Activated CD8-positive, alpha-beta memory T cell treated with anti-CD3 and anti-CD28 coated beads for 4 hours (primary cell): ENCODE measurements around the gene GPR87.

Experiments
- DNase-seq, 2 donors: peaks; one replicate each; pipeline ENCODE4 v3.0.0-alpha.2; 2020; ENCODE audit warnings: low read depth in 2 of 2

GPR87 gene

GRCh38 chr3:151316267-151316991, at the start of gene GPR87:
Gene GPR87 (minus strand): TSS chr3:151316820. CDS start chr3:151300100, 16,720 bp downstream.
- no peak for DNase-seq

GRCh38 chr3:151362751-151363174, 46.1 kb upstream of the GPR87 start:
- DNase-seq, result no peak

GRCh38 chr3:151357463-151357850, 40.8 kb upstream of the GPR87 start:
- DNase-seq, result no peak

- DNase-seq, result no peak
These were observed 40.3 kb upstream of the GPR87 start for GRCh38 chr3:151356794-151357462.

GRCh38 chr3:151351648-151352047, 35.0 kb upstream of the GPR87 start:
- DNase-seq, result no peak

- DNase-seq, result no peak
These were observed 34.6 kb upstream of the GPR87 start for GRCh38 chr3:151351219-151351618.

GRCh38 chr3:151350656-151351055, 34.0 kb upstream of the GPR87 start:
- no peak for DNase-seq

GRCh38 chr3:151347432-151347831, 30.8 kb upstream of the GPR87 start:
- no peak for DNase-seq

- DNase-seq, result no peak
These were observed 29.7 kb upstream of the GPR87 start for GRCh38 chr3:151346292-151346691.

- DNase-seq, result no peak
These were observed 29.2 kb upstream of the GPR87 start for GRCh38 chr3:151345859-151346258.

GRCh38 chr3:151331696-151332095, 15.1 kb upstream of the GPR87 start:
- DNase-seq, result no peak

GRCh38 chr3:151330899-151331298, 14.3 kb upstream of the GPR87 start:
- no peak for DNase-seq

GRCh38 chr3:151330379-151330778, 13.8 kb upstream of the GPR87 start:
- no peak for DNase-seq

- no peak for DNase-seq
These were observed 12.7 kb upstream of the GPR87 start, which contains the start of gene P2RY13 for GRCh38 chr3:151329363-151329762. Gene P2RY13 (minus strand): TSS chr3:151329549. CDS start chr3:151329528, 21 bp downstream.

- DNase-seq, result no peak
These were observed 11.8 kb upstream of the GPR87 start for GRCh38 chr3:151328298-151328995.

- DNase-seq, result no peak
These were observed 11.1 kb upstream of the GPR87 start for GRCh38 chr3:151327571-151328198.

GRCh38 chr3:151322511-151322910, 5.9 kb upstream of the GPR87 start:
- no peak for DNase-seq

- DNase-seq, result no peak
These were observed 4.9 kb upstream of the GPR87 start for GRCh38 chr3:151321526-151321925.

GRCh38 chr3:151320131-151320530, 3.5 kb upstream of the GPR87 start:
- no peak for DNase-seq

GRCh38 chr3:151319628-151320027, 3.0 kb upstream of the GPR87 start:
- DNase-seq, result no peak

- no peak for DNase-seq
These were observed 2.4 kb upstream of the GPR87 start for GRCh38 chr3:151318991-151319390.

- no peak for DNase-seq
These were observed 1.7 kb upstream of the GPR87 start for GRCh38 chr3:151318313-151318712.
